NCI-H1417 (cell line): ENCODE measurements around the gene PRMT9.

Experiments used
- DNase-seq, 3 experiments: peaks; one replicate each; lab custom pipeline; 2025; lab: John Stamatoyannopoulos, UW

PRMT9 gene

GRCh38 chr4:147678796-147679549 is 5.0 kb downstream of the PRMT9 start:
- DNase-seq: no peak

- no peak for DNase-seq
Measured at GRCh38 chr4:147678106-147678505, 5.9 kb downstream of the PRMT9 start.

GRCh38 chr4:147674496-147674895 is 9.5 kb downstream of the PRMT9 start:
- DNase-seq: peak in 2 of 3 experiments; percentile 6 to 61

GRCh38 chr4:147674073-147674472 is 9.9 kb downstream of the PRMT9 start:
- DNase-seq: peak in 2 of 3 experiments; percentile 12 to 61

- DNase-seq: no peak
Measured at GRCh38 chr4:147658501-147658900, 25.5 kb downstream of the PRMT9 start.

- DNase-seq: no peak
Measured at GRCh38 chr4:147655639-147656038, 28.3 kb downstream of the PRMT9 start.

- no peak for DNase-seq
Measured at GRCh38 chr4:147651563-147651962, 32.4 kb downstream of the PRMT9 start.

GRCh38 chr4:147648656-147649055 is 35.3 kb downstream of the PRMT9 start:
- DNase-seq: no peak

- no peak for DNase-seq
Measured at GRCh38 chr4:147645099-147645498, 38.9 kb downstream of the PRMT9 start.

- no peak for DNase-seq
Measured at GRCh38 chr4:147644471-147644870, 39.5 kb downstream of the PRMT9 start.

GRCh38 chr4:147643616-147644015 is 40.3 kb downstream of the PRMT9 start:
- no peak for DNase-seq

- no peak for DNase-seq
Measured at GRCh38 chr4:147640331-147640730, 43.6 kb downstream of the PRMT9 start.

- no peak for DNase-seq
Measured at GRCh38 chr4:147639388-147639787, 44.6 kb downstream of the PRMT9 start.

GRCh38 chr4:147638942-147639341 is 45.0 kb downstream of the PRMT9 start:
- DNase-seq: no peak

- DNase-seq: no peak
Measured at GRCh38 chr4:147638365-147638764, 45.6 kb downstream of the PRMT9 start.

- DNase-seq: no peak
Measured at GRCh38 chr4:147635348-147635747, 48.6 kb downstream of the PRMT9 start.

GRCh38 chr4:147633643-147634042 is 50.3 kb downstream of the PRMT9 start:
- no peak for DNase-seq

- no peak for DNase-seq
Measured at GRCh38 chr4:147633113-147633512, 50.9 kb downstream of the PRMT9 start.

- DNase-seq: no peak
Measured at GRCh38 chr4:147629783-147630730, 53.9 kb downstream of the PRMT9 start.

GRCh38 chr4:147628415-147628814 is 55.5 kb downstream of the PRMT9 start:
- DNase-seq: no peak

- no peak for DNase-seq
Measured at GRCh38 chr4:147626903-147627302, 57.1 kb downstream of the PRMT9 start.

- no peak for DNase-seq
Measured at GRCh38 chr4:147625733-147626132, 58.2 kb downstream of the PRMT9 start.

GRCh38 chr4:147620315-147620714 is 63.6 kb downstream of the PRMT9 start:
- no peak for DNase-seq
